NB4 (cell line): ENCODE measurements around the gene CHRM1.
A peak's percentile ranks its signal among the peaks of the same experiment; 100 is the strongest.

ENCODE experiments used
- DNase-seq: peaks from one replicate; pipeline ENCODE4 v3.0.0; 2010; ENCODE audit warnings: low read depth
- H3K4me3 ChIP-seq: one replicate; pipeline ENCODE4 v1.5.1; 2011; ENCODE audit warnings: mild to moderate bottlenecking, low read depth, low read length, moderate library complexity
- CTCF ChIP-seq: IDR thresholded peaks from one replicate; pipeline ENCODE4 v1.5.1; 2012; ENCODE audit warnings: low read depth, low read length
- MAX ChIP-seq: IDR thresholded peaks from 2 replicates; pipeline ENCODE4 v1.6.1; 2011; ENCODE audit warnings: low read depth, low read length
- MYC ChIP-seq: IDR thresholded peaks from 2 replicates; pipeline ENCODE4 v1.6.1; 2011; ENCODE audit warnings: low read depth, low read length
- POLR2A ChIP-seq: IDR thresholded peaks from 2 replicates; pipeline ENCODE4 v1.6.1; 2011; ENCODE audit warnings: mild to moderate bottlenecking; ENCODE audit not compliant: insufficient read length; ENCODE audit errors: extremely low read depth

The CHRM1 gene

GRCh38 chr11:62914416-62914815 is 6.7 kb downstream of the CHRM1 start:
- no peak overlapping the region for H3K4me3 ChIP-seq
- TF ChIP-seq MYC = no peak
- TF ChIP-seq CTCF = no peak
- no peak for TF ChIP-seq MAX
- no peak for TF ChIP-seq POLR2A
- no peak for DNase-seq

- H3K4me3 ChIP-seq = no peak overlapping the region
- no peak for DNase-seq
- TF ChIP-seq CTCF (no peak), POLR2A (no peak)
Observed at GRCh38 chr11:62912268-62912667, 8.9 kb downstream of the CHRM1 start.

DNA sequence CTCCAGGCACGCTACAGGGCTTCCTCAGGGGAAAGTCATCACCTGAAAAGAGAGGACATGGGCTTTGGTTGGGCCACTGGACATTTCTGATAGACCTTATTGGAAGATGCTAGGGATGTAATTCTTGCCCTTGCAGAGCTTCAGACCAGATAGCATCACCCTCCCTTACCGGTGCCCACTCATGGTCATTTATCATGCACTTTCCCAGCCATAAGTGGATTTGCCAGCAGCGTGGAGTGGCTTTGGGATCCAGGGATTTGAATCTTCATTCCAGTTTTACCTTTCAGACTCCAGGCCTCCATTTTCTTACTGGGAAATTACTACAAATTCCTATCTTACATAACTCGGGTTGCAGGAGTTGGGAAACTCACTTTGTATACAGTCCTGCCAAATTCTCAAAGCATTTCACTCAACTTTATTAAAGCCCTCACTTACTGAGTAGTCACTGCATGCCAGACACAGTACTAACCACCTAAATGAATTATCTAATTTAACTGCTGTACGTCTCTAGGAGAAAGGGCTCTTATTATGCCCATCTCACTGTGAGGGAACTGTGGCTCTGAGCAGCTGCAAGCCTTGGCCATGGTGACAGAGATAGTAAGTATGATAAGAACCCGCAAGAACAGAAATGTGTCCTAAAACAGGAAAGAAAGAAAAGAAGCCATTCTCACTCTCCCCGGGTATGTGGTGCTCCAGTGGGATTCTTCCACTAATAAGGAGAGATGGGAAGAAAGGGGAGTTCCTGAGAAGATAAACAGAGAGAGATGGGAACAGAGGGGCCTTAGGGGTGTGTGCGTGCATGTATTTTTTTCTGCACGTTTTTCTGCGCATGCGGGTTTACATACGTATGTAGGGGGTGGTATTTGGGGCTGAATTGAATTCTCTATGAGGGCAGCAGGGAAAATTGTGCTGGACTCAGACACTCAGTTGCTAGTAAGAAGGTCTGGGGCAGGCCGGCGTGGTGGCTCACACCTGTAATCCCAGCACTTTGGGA is 9.7 kb downstream of the CHRM1 start:
- peak; percentile 66 for DNase-seq
- no peak overlapping the region for H3K4me3 ChIP-seq
- TF ChIP-seq CTCF = no peak
- no peak for TF ChIP-seq MAX
- no peak for TF ChIP-seq POLR2A

DNA sequence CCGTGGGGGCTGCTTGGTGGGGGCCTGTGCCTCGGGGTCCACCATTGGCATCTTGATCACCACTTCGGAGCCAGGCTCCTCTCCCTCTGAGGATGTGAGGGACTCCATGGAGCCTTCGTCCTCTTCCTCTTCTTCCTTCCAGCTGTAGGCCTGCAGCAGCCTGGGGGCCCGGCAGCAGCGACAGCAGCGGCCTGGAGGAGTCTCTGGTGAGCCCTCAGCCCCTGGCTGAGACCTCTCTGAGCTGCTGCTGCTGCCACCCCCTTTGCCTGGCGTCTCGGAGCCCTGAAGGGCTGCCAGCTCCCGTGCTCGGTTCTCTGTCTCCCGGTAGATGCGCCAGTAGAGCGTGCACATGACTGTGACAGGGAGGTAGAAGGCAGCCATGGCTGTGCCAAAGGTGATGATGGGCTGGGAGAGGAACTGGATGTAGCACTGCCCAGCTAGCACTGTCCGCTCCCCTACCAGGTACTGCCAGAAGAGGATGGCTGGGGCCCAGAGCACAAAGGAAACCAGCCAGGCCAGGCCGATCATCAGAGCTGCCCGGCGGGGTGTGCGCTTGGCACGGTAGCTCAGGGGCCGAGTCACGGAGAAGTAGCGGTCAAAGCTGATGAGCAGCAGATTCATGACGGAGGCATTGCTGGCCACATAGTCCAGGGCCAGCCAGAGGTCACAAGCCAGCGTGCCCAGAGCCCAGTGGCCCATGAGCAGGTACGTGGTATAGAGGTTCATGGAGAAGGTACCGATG is 10.9 kb downstream of the CHRM1 start:
- no peak overlapping the region for H3K4me3 ChIP-seq
- no peak for TF ChIP-seq MAX
- TF ChIP-seq POLR2A = no peak
- no peak for TF ChIP-seq CTCF
- TF ChIP-seq MYC = no peak
- no peak for DNase-seq

DNA sequence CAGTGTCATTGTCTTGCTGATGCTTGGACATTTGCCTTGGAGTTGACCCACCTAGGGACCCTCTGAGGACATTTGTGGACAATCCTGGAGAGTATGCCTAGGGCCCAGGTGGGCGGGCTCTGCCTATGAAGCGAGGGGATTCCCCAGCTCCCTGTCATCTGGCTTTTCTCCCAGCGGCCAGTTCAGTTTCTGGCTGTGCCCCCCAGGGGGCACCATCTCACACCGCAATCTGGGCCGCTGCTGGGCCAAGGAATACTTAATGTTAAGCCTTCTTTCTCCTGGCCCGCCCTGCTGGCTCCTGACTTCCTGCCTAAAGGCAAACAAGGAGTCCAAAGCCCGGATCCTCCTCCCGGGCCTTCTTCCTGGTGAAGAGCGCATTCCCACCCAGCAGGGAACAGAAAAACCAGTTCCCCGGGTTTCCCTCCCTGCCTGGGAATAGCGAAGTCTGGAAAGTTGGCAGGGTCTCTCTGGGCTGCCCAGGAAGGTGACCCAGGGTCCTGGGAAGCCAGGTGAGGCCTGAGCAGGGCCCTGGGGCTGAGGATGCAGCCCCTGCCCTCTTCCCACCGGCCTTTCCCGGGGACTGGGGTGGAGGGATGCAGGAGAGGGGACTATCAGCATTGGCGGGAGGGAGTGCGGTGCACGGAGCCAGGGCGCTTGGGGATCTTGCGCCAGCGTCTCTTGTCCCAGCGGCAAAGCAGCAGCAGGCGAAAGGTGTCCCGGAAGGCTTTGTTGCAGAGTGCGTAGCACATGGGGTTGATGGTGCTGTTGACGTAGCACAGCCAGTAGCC is 11.9 kb downstream of the CHRM1 start:
- peak; percentile 45 for DNase-seq
- no peak overlapping the region for H3K4me3 ChIP-seq
- TF ChIP-seq MYC (no peak), MAX (no peak), POLR2A (no peak), CTCF (peak; percentile 75)
